SK-N-SH (cell line): ENCODE results near the gene FCRL5.

Experiments
- CHD2 ChIP-seq: fragments of 150-350 bp; IDR thresholded peaks from 2 replicates; pipeline ENCODE4 v1.6.1; 2018; ENCODE audit warnings: low read length; ENCODE audit not compliant: partially characterized antibody
- CTCF ChIP-seq: fragments of 200-600 bp; sonication (generic); IDR thresholded peaks from 2 replicates; pipeline ENCODE4 v1.6.1; 2017; ENCODE audit warnings: antibody characterized with exemption, mild to moderate bottlenecking, moderate library complexity
- EZH2phosphoT487 ChIP-seq: fragments of 200-600 bp; sonication (generic); IDR thresholded peaks from 2 replicates; pipeline ENCODE4 v1.6.1; 2017; ENCODE audit warnings: low read depth, mixed run types, mild to moderate bottlenecking, antibody characterized with exemption, moderate library complexity, borderline replicate concordance
- FOXM1 ChIP-seq: IDR thresholded peaks from 2 replicates; pipeline ENCODE4 v1.4.0; 2012; ENCODE audit warnings: low read depth, mild to moderate bottlenecking

GRCh38 chr1:157540160-157540748 is 12.1 kb downstream of the FCRL5 start:
- TF ChIP-seq CHD2 (no peak), FOXM1 (no peak), CTCF (no peak), EZH2phosphoT487 (no peak)
